WERI-Rb-1 (cell line): ENCODE results near the gene ACVR1B.

ENCODE experiments used
- DNase-seq: peaks from one replicate; pipeline ENCODE4 v3.0.0-alpha.2; 2020
- H3K27ac ChIP-seq: fragments of 250-450 bp; sonication (Bioruptor Pico); 2 replicates; pipeline ENCODE4 v1.5.1; 2020; ENCODE audit warnings: mild to moderate bottlenecking, moderate library complexity
- H3K27me3 ChIP-seq: fragments of 250-450 bp; sonication (Bioruptor Pico); 2 replicates; pipeline ENCODE4 v1.5.1; 2021; ENCODE audit warnings: mild to moderate bottlenecking, low read depth, moderate library complexity; ENCODE audit not compliant: insufficient read depth, severe bottlenecking
- H3K36me3 ChIP-seq: fragments of 250-450 bp; sonication (Bioruptor Pico); 2 replicates; pipeline ENCODE4 v1.5.1; 2020; ENCODE audit warnings: mild to moderate bottlenecking, moderate library complexity
- H3K4me3 ChIP-seq: 2 replicates; pipeline ENCODE4 v1.5.1; 2011; ENCODE audit warnings: low read depth, mild to moderate bottlenecking, control low read depth, low read length
- H3K9me3 ChIP-seq: fragments of 250-450 bp; sonication (Bioruptor Pico); 2 replicates; pipeline ENCODE4 v1.5.1; 2021; ENCODE audit warnings: mild to moderate bottlenecking, moderate library complexity; ENCODE audit not compliant: severe bottlenecking
- TF ChIP-seq, protein P1 (sequence below): IDR thresholded peaks from 2 replicates; pipeline ENCODE4 v1.5.1; 2011; ENCODE audit warnings: low read depth, mild to moderate bottlenecking, control low read depth, inconsistent platforms, low read length

Gene ACVR1B

DNA sequence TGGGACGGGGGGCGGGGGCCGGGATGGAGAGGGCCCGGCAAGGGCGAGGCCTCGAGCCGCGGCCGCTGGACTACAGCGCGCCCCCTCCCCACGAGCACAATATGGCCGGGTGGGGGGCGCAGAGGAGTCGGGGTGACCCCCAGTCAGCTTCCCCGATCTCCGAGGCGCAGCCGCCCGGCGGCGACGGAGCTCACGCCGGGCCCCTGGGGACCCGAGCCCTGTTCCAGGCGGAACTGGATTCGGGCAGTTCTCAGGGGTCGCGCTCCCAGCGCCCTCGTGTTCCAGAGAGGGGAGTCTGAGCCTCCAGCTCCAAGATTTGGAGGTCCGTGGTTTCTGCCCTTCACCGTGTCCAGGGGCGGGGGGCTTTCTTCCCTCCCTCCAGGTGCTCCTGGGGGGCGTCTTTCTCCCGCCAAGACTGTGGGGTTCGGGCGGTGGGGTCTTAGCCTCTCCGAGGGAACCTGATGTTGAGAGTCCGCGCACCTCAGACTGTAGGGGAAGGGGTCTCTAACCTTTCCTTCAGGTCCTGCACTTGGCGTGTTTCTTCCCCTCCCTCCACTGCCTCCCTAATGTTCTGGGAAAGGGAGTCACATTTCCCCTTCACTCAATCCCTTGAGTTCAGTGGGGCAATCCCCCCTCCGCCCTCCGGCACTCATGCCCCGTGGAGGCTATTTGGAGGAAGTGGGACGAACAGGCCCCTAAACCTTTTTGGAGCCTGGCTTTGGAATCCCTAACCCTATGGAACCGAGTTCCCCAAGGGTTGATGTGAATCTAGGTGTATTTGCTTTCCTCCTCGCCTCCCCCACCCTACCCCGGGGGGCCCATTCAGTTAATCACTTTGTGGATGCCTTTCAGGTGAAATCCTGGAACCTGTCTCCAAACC is 584 bp downstream of the ACVR1B start:
- peaks cover 24% of the 10 kb centered on the region for H3K36me3 ChIP-seq
- peak; percentile 35 for DNase-seq
- no peaks in the 10 kb centered on the region for H3K27me3 ChIP-seq
- no peaks in the 10 kb centered on the region for H3K9me3 ChIP-seq
- H3K4me3 ChIP-seq: peak overlapping the region; percentile 97
- H3K27ac ChIP-seq: peak overlapping the region; percentile 94
- TF ChIP-seq, protein P1, sequence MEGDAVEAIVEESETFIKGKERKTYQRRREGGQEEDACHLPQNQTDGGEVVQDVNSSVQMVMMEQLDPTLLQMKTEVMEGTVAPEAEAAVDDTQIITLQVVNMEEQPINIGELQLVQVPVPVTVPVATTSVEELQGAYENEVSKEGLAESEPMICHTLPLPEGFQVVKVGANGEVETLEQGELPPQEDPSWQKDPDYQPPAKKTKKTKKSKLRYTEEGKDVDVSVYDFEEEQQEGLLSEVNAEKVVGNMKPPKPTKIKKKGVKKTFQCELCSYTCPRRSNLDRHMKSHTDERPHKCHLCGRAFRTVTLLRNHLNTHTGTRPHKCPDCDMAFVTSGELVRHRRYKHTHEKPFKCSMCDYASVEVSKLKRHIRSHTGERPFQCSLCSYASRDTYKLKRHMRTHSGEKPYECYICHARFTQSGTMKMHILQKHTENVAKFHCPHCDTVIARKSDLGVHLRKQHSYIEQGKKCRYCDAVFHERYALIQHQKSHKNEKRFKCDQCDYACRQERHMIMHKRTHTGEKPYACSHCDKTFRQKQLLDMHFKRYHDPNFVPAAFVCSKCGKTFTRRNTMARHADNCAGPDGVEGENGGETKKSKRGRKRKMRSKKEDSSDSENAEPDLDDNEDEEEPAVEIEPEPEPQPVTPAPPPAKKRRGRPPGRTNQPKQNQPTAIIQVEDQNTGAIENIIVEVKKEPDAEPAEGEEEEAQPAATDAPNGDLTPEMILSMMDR: no peak

DNA sequence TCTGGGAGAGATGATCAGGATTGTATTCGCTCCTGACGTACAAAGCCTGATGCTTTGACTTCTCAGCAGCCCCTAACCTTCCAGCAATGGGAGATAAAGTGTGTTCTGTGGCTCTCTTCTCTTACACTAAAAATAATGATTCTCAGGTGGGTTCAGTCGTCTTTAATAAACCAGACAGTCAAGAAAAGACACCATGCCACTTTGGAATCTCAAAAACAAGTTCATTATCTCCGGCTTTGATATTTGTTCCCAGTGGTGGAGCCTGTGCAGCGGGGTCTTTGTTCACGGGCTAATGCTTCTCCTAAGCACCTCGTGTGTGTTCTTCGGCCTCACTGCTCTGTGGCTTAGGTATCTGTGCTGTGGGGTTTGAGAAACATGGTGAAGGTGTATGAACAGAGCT is 1.6 kb downstream of the ACVR1B start:
- peak; percentile 43 for DNase-seq
- H3K27ac ChIP-seq: peak overlapping the region; percentile 94
- no peaks in the 10 kb centered on the region for H3K9me3 ChIP-seq
- peaks cover 24% of the 10 kb centered on the region for H3K36me3 ChIP-seq
- TF ChIP-seq, protein P1: no peak
- peak overlapping the region; percentile 97 for H3K4me3 ChIP-seq
- no peaks in the 10 kb centered on the region for H3K27me3 ChIP-seq

DNA sequence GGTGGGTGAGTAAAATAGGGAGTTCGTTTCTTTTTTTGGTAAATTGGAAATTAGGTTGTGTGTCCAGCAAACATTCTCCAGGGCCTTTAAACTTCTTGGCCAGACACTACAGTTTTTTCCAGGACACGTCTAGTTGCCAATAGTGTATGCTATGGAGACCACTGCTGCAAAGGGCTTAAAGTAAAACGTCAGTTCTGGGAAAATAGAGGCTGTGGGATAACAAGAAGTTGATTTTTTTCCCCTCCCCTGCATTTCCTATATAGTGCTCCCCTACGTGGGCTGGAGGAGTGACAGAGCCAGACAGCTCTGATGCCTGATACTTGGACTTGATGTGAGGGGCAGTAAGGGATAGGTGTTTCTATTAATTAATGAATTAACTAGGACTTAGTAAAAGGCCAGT is 2.4 kb downstream of the ACVR1B start:
- H3K36me3 ChIP-seq: peaks cover 25% of the 10 kb centered on the region
- peak overlapping the region; percentile 97 for H3K4me3 ChIP-seq
- H3K27ac ChIP-seq: peak overlapping the region; percentile 94
- H3K9me3 ChIP-seq: no peaks in the 10 kb centered on the region
- DNase-seq: no peak
- H3K27me3 ChIP-seq: no peaks in the 10 kb centered on the region
- TF ChIP-seq, protein P1: no peak

DNA sequence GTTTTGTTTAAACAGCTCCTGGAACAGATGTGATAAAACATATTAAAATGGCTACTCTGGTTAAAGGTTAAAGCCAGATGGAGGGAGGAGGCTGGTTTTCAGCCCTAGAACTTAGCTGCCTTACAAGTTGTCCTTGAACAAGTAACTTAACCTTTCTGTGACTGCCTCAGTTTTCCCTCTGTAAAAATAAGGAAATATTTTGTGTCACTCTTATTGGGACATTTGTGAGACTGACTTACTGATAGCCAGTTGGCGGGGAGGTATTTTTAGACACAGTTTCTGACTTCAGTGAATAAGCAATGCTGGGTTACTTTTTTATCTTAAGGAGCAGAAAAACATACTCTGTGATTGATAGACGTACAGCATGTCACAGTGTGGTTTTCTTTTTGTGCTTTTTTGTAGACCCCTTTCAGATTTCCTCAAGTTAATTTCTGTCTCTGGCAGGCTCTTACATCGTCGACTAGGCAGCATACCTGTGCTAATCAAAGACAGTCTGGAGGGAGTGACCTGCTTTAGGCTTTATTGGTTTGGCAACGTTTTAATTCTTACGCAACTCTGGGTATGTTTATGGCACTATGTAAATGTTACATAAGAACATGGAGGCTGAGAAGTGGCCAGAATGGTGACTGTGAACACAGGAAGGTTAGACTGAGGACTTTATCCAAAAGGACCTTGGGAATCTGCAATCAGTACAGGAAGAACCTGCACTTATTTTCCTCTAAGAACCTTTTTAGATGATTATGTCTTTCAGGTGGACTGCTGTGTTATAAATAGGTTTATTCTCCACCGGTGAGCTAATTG is 3.3 kb downstream of the ACVR1B start:
- no peak overlapping the region for H3K4me3 ChIP-seq
- DNase-seq: no peak

DNA sequence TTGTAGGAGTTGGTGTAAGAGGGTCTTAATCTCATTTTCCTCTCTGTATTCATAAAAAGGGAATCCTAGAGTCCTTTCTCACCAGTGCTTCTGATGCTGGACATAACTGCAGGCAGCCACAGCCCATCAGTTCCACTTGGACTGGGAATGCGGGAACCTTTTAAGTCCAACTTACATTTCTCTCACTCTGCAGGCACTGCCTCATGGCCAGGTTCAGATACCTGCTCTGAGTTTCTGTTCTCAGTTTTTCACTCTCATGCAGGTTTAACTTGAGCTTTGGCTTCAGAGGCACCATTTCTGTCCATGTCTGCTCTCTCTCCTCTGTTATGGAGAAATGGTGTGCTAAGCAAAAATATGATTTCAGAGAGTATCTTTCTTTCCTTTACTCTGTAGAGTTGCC is 4.2 kb downstream of the ACVR1B start:
- no peak overlapping the region for H3K27ac ChIP-seq
- TF ChIP-seq, protein P1: no peak
- H3K4me3 ChIP-seq: no peak overlapping the region

More for the DNA sequence above, 3.3 kb downstream of the ACVR1B start:
- Histone ChIP-seq H3K27me3 (no peaks in the 10 kb centered on the region), H3K9me3 (no peaks in the 10 kb centered on the region), H3K27ac (peak overlapping the region; percentile 94), H3K36me3 (peaks cover 34% of the 10 kb centered on the region)
- TF ChIP-seq, protein P1: no peak

More for the DNA sequence above, 4.2 kb downstream of the ACVR1B start:
- Histone ChIP-seq H3K27me3 (no peaks in the 10 kb centered on the region), H3K9me3 (no peaks in the 10 kb centered on the region), H3K36me3 (peaks cover 39% of the 10 kb centered on the region)
- no peak for DNase-seq
